ENCODE measurements around the gene CLPTM1L.
A peak's percentile ranks its signal among the peaks of the same experiment; 100 is the strongest.

The CLPTM1L gene

GRCh38 chr5:1388383-1388967 lies 43.6 kb upstream of the CLPTM1L start:
- Histone ChIP-seq H3K27ac (no peak overlapping the region), H3K4me3 (no peak overlapping the region), H3K9me3 (ENCODE audit: low read depth, low read length) (no peaks in the 10 kb centered on the region), H3K36me3 (ENCODE audit: insufficient read depth, low read length) (no peaks in the 10 kb centered on the region), H3K9ac (ENCODE audit: insufficient read length) (no peak overlapping the region)
- DNase-seq (ENCODE audit: low read depth, low spot score): no peak
- no peak for TF ChIP-seq POLR2AphosphoS5 (IDR thresholded peaks at IDR 0.05; ENCODE audit: borderline replicate concordance, low read depth, low read length)
- no peak for TF ChIP-seq EZH2 (IDR thresholded peaks at IDR 0.05)
- no peak for TF ChIP-seq FOXP2 (optimal IDR thresholded peaks at IDR 0.05; ENCODE audit: control extremely low read depth, extremely low read length, insufficient read depth)

- Histone ChIP-seq H3K9me3 (ENCODE audit: low read depth, low read length) (no peaks in the 10 kb centered on the region), H3K27ac (no peak overlapping the region), H3K4me3 (no peak overlapping the region), H3K9ac (ENCODE audit: insufficient read length) (no peak overlapping the region), H3K36me3 (ENCODE audit: insufficient read depth, low read length) (no peaks in the 10 kb centered on the region)
- TF ChIP-seq EZH2 (IDR thresholded peaks at IDR 0.05): no peak
- no peak for TF ChIP-seq POLR2AphosphoS5 (IDR thresholded peaks at IDR 0.05; ENCODE audit: borderline replicate concordance, low read depth, low read length)
- TF ChIP-seq FOXP2 (optimal IDR thresholded peaks at IDR 0.05; ENCODE audit: control extremely low read depth, extremely low read length, insufficient read depth): no peak
- DNase-seq (ENCODE audit: low read depth, low spot score): no peak
These were observed 43.0 kb upstream of the CLPTM1L start for GRCh38 chr5:1387876-1388275.

- H3K9ac ChIP-seq (ENCODE audit: insufficient read length): no peak overlapping the region
- no peak overlapping the region for H3K27ac ChIP-seq
- H3K4me3 ChIP-seq: no peak overlapping the region
- no peak for DNase-seq (ENCODE audit: low read depth, low spot score)
- H3K36me3 ChIP-seq (ENCODE audit: insufficient read depth, low read length): no peaks in the 10 kb centered on the region
- no peak for TF ChIP-seq EZH2 (IDR thresholded peaks at IDR 0.05)
- TF ChIP-seq POLR2AphosphoS5 (IDR thresholded peaks at IDR 0.05; ENCODE audit: borderline replicate concordance, low read depth, low read length): no peak
- TF ChIP-seq FOXP2 (optimal IDR thresholded peaks at IDR 0.05; ENCODE audit: control extremely low read depth, extremely low read length, insufficient read depth): no peak
- H3K9me3 ChIP-seq (ENCODE audit: low read depth, low read length): no peaks in the 10 kb centered on the region
These were observed 42.3 kb upstream of the CLPTM1L start for GRCh38 chr5:1387059-1387755.

- no peak for DNase-seq (ENCODE audit: low read depth, low spot score)
- TF ChIP-seq POLR2AphosphoS5 (IDR thresholded peaks at IDR 0.05; ENCODE audit: borderline replicate concordance, low read depth, low read length): no peak
- Histone ChIP-seq H3K9me3 (ENCODE audit: low read depth, low read length) (no peaks in the 10 kb centered on the region), H3K9ac (ENCODE audit: insufficient read length) (no peak overlapping the region), H3K36me3 (ENCODE audit: insufficient read depth, low read length) (no peaks in the 10 kb centered on the region), H3K4me3 (peak overlapping the region; percentile 72), H3K27ac (no peak overlapping the region)
These were observed 41.4 kb upstream of the CLPTM1L start for GRCh38 chr5:1386274-1386717.

GRCh38 chr5:1385395-1386273 lies 40.7 kb upstream of the CLPTM1L start:
- no peaks in the 10 kb centered on the region for H3K9me3 ChIP-seq (ENCODE audit: low read depth, low read length)
- no peak overlapping the region for H3K27ac ChIP-seq
- no peak overlapping the region for H3K9ac ChIP-seq (ENCODE audit: insufficient read length)
- no peak for TF ChIP-seq POLR2AphosphoS5 (IDR thresholded peaks at IDR 0.05; ENCODE audit: borderline replicate concordance, low read depth, low read length)
- no peak for TF ChIP-seq FOXP2 (optimal IDR thresholded peaks at IDR 0.05; ENCODE audit: control extremely low read depth, extremely low read length, insufficient read depth)
- no peak for TF ChIP-seq EZH2 (IDR thresholded peaks at IDR 0.05)
- peak overlapping the region; percentile 72 for H3K4me3 ChIP-seq
- DNase-seq (ENCODE audit: low read depth, low spot score): no peak
- H3K36me3 ChIP-seq (ENCODE audit: insufficient read depth, low read length): no peaks in the 10 kb centered on the region

GRCh38 chr5:1384521-1384920 lies 39.6 kb upstream of the CLPTM1L start:
- H3K36me3 ChIP-seq (ENCODE audit: insufficient read depth, low read length): no peaks in the 10 kb centered on the region
- H3K4me3 ChIP-seq: no peak overlapping the region
- H3K9ac ChIP-seq (ENCODE audit: insufficient read length): no peak overlapping the region
- DNase-seq (ENCODE audit: low read depth, low spot score): no peak
- TF ChIP-seq EZH2 (IDR thresholded peaks at IDR 0.05) (no peak), FOXP2 (optimal IDR thresholded peaks at IDR 0.05; ENCODE audit: control extremely low read depth, extremely low read length, insufficient read depth) (no peak), POLR2AphosphoS5 (IDR thresholded peaks at IDR 0.05; ENCODE audit: borderline replicate concordance, low read depth, low read length) (no peak)
- H3K27ac ChIP-seq: no peak overlapping the region
- H3K9me3 ChIP-seq (ENCODE audit: low read depth, low read length): no peaks in the 10 kb centered on the region

- Histone ChIP-seq H3K27ac (no peak overlapping the region), H3K9me3 (ENCODE audit: low read depth, low read length) (no peaks in the 10 kb centered on the region), H3K36me3 (ENCODE audit: insufficient read depth, low read length) (no peaks in the 10 kb centered on the region), H3K4me3 (no peak overlapping the region), H3K9ac (ENCODE audit: insufficient read length) (no peak overlapping the region)
- TF ChIP-seq FOXP2 (optimal IDR thresholded peaks at IDR 0.05; ENCODE audit: control extremely low read depth, extremely low read length, insufficient read depth) (no peak), EZH2 (IDR thresholded peaks at IDR 0.05) (no peak), POLR2AphosphoS5 (IDR thresholded peaks at IDR 0.05; ENCODE audit: borderline replicate concordance, low read depth, low read length) (no peak)
- no peak for DNase-seq (ENCODE audit: low read depth, low spot score)
These were observed 39.0 kb upstream of the CLPTM1L start for GRCh38 chr5:1383886-1384401.

GRCh38 chr5:1383344-1383743 lies 38.4 kb upstream of the CLPTM1L start:
- H3K27ac ChIP-seq: no peak overlapping the region
- H3K36me3 ChIP-seq (ENCODE audit: insufficient read depth, low read length): no peaks in the 10 kb centered on the region
- H3K9ac ChIP-seq (ENCODE audit: insufficient read length): no peak overlapping the region
- no peak overlapping the region for H3K4me3 ChIP-seq
- no peaks in the 10 kb centered on the region for H3K9me3 ChIP-seq (ENCODE audit: low read depth, low read length)
- TF ChIP-seq POLR2AphosphoS5 (IDR thresholded peaks at IDR 0.05; ENCODE audit: borderline replicate concordance, low read depth, low read length): no peak
- no peak for TF ChIP-seq FOXP2 (optimal IDR thresholded peaks at IDR 0.05; ENCODE audit: control extremely low read depth, extremely low read length, insufficient read depth)
- TF ChIP-seq EZH2 (IDR thresholded peaks at IDR 0.05): no peak
- DNase-seq (ENCODE audit: low read depth, low spot score): no peak
